Mesothelial cell of epicardium (in vitro differentiated cells): Measurements from ENCODE around the gene CTSZ. TPM values are rescaled to one million over a fixed set of nuclear protein-coding genes. Genes with fewer than 3 reads are reported as not detected.

ENCODE experiments used
- DNase-seq, 2 experiments: peaks; one replicate each; pipeline ENCODE4 v3.0.0; 2021; ENCODE audit warnings: low spot score in 2 of 2; ENCODE audit not compliant: unreplicated experiment in 2 of 2
- H3K27ac Mint-ChIP-seq: 2 replicates; pipeline ENCODE4 v1.8.0; 2021; ENCODE audit warnings: mixed read lengths
- H3K27me3 Mint-ChIP-seq: 2 replicates; pipeline ENCODE4 v1.8.0; 2021; ENCODE audit warnings: low read depth, mixed read lengths
- H3K36me3 Mint-ChIP-seq: 2 replicates; pipeline ENCODE4 v1.8.0; 2021; ENCODE audit warnings: mixed read lengths
- H3K4me1 Mint-ChIP-seq: 2 replicates; pipeline ENCODE4 v1.8.0; 2021; ENCODE audit warnings: mixed read lengths
- H3K4me3 Mint-ChIP-seq: 2 replicates; pipeline ENCODE4 v1.8.0; 2021; ENCODE audit warnings: mild to moderate bottlenecking, moderate library complexity, mixed read lengths
- H3K9me3 Mint-ChIP-seq: 2 replicates; pipeline ENCODE4 v1.8.0; 2021; ENCODE audit warnings: mixed read lengths
- total RNA-seq: library from RNA; stranded (reverse); gene quantifications from 3 replicates; pipeline ENCODE4 v1.2.1, GENCODE V29; 2021
- TF ChIP-seq, protein P1 (sequence below): fragments of 200-600 bp; sonication (generic); IDR thresholded peaks from one replicate; pipeline ENCODE4 v1.5.0; 2021; ENCODE audit warnings: antibody characterized with exemption; ENCODE audit not compliant: unreplicated experiment

The CTSZ gene
- total RNA-seq, 1 donor from 2014 or later, result 65.3 TPM

DNA sequence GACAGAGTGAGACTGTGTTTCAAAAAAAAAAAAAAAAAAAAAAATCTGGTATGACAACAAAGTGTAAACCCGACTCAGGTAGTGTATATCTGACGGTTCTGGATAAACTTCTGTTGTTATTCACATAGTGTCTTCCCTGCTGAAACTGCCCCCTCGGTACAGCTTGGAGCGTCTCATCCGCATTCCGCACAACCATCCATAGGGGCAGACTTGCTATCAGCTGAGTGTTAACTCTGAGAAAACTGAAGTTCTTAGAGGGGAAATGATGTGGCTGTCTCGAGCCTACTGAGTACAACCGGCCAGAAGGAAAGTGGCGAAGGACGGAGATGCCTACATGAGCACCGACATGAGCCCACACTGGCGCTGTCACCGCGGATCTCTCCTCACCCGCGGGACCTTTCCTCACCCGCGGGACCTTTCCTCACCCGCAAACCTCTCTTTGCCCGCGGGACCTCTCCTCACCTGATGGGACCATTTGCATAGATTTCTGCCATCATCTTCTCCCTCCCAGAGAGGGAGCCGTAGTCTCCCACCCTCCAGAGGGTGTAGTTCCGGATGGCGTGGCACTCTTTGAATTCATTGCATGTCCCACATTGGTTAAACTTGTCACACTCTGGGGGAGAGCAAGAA, 9.8 kb downstream of the CTSZ start:
- H3K27me3 Mint-ChIP-seq, result no peaks in the 10 kb centered on the region
- peaks cover 42% of the 10 kb centered on the region for H3K36me3 Mint-ChIP-seq
- TF ChIP-seq, protein P1, sequence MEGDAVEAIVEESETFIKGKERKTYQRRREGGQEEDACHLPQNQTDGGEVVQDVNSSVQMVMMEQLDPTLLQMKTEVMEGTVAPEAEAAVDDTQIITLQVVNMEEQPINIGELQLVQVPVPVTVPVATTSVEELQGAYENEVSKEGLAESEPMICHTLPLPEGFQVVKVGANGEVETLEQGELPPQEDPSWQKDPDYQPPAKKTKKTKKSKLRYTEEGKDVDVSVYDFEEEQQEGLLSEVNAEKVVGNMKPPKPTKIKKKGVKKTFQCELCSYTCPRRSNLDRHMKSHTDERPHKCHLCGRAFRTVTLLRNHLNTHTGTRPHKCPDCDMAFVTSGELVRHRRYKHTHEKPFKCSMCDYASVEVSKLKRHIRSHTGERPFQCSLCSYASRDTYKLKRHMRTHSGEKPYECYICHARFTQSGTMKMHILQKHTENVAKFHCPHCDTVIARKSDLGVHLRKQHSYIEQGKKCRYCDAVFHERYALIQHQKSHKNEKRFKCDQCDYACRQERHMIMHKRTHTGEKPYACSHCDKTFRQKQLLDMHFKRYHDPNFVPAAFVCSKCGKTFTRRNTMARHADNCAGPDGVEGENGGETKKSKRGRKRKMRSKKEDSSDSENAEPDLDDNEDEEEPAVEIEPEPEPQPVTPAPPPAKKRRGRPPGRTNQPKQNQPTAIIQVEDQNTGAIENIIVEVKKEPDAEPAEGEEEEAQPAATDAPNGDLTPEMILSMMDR, result no peak
- no peak overlapping the region for H3K4me3 Mint-ChIP-seq
- H3K27ac Mint-ChIP-seq, result no peak overlapping the region
- H3K9me3 Mint-ChIP-seq, result no peaks in the 10 kb centered on the region
- H3K4me1 Mint-ChIP-seq, result no peaks in the 10 kb centered on the region
- DNase-seq, result no peak

DNA sequence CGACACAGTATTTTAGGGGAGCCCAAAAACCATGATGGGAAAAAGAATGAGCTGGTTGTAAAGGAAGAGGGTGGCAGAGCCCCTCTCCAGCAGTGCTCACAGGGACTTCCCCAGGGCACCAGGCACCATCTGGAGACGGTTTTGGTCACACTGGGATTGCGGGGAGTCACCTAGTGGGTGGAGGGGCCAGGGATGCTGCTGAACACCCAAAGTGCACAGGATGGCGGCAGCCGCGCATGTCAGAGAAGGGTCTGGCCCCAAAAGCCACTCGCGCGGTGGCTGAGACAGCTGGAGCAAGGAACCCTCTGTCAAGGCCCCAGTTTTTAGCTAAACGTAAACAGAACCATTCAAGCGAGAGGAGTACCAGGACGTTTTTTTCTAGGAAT, 10.8 kb downstream of the CTSZ start:
- Mint-ChIP-seq H3K27ac (no peak overlapping the region), H3K4me1 (no peaks in the 10 kb centered on the region), H3K27me3 (no peaks in the 10 kb centered on the region), H3K4me3 (no peak overlapping the region), H3K9me3 (no peaks in the 10 kb centered on the region), H3K36me3 (peaks cover 44% of the 10 kb centered on the region)
- no peak for DNase-seq
- TF ChIP-seq, protein P1, result no peak

GRCh38 chr20:58995461-58996225, 11.4 kb downstream of the CTSZ start:
- Mint-ChIP-seq H3K9me3 (no peaks in the 10 kb centered on the region), H3K4me1 (no peaks in the 10 kb centered on the region), H3K27me3 (no peaks in the 10 kb centered on the region), H3K36me3 (peaks cover 47% of the 10 kb centered on the region), H3K27ac (no peak overlapping the region), H3K4me3 (no peak overlapping the region)
- no peak for DNase-seq
- TF ChIP-seq, protein P1, result no peak

GRCh38 chr20:58994390-58995159, 12.5 kb downstream of the CTSZ start:
- peaks cover 44% of the 10 kb centered on the region for H3K36me3 Mint-ChIP-seq
- TF ChIP-seq, protein P1, result no peak
- H3K9me3 Mint-ChIP-seq, result no peaks in the 10 kb centered on the region
- H3K27ac Mint-ChIP-seq, result no peak overlapping the region
- no peaks in the 10 kb centered on the region for H3K27me3 Mint-ChIP-seq
- H3K4me1 Mint-ChIP-seq, result no peaks in the 10 kb centered on the region
- no peak overlapping the region for H3K4me3 Mint-ChIP-seq
- no peak for DNase-seq

DNA sequence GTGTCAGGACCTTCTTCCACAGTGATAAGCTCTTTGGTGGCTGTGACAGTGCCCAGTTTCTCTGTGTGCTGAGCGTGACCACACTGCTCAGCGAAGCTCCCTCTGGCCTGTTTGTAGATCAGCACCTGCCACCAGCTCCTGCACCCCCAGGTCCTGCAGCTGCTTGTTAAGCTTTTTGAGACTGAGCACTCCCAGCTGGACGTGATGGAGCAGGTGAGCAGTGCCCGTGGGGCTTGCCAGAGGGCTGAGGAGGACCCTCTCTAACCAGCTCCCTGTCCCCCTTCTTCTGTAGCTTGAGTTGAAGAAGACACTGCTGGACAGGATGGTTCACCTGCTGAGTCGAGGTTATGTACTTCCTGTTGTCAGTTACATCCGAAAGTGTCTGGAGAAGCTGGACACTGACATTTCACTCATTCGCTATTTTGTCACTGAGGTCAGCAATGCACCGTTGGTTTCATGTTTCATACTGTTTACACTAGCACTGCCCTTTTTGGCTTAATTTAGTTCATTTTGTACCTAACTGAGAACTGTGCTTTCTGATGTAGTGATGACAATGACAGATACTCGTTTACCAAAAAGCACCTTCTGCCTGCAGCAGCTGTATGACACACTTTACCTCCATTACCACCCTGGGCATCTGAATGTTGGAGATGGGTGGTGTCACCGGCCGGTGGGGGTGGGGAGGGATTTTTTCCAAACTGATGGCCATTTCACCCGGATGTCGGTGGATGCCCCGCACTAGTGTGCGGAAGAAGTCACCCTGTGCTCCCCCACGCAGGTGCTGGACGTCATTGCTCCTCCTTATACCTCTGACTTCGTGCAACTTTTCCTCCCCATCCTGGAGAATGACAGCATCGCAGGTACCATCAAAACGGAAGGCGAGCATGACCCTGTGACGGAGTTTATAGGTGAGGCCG, 13.5 kb downstream of the CTSZ start:
- Mint-ChIP-seq H3K9me3 (no peaks in the 10 kb centered on the region), H3K27ac (no peak overlapping the region), H3K27me3 (no peaks in the 10 kb centered on the region), H3K4me3 (no peak overlapping the region), H3K4me1 (no peaks in the 10 kb centered on the region), H3K36me3 (peaks cover 51% of the 10 kb centered on the region)
- TF ChIP-seq, protein P1, result no peak
- no peak for DNase-seq
